ENCODE results near the gene SLC35G4.

DNA sequence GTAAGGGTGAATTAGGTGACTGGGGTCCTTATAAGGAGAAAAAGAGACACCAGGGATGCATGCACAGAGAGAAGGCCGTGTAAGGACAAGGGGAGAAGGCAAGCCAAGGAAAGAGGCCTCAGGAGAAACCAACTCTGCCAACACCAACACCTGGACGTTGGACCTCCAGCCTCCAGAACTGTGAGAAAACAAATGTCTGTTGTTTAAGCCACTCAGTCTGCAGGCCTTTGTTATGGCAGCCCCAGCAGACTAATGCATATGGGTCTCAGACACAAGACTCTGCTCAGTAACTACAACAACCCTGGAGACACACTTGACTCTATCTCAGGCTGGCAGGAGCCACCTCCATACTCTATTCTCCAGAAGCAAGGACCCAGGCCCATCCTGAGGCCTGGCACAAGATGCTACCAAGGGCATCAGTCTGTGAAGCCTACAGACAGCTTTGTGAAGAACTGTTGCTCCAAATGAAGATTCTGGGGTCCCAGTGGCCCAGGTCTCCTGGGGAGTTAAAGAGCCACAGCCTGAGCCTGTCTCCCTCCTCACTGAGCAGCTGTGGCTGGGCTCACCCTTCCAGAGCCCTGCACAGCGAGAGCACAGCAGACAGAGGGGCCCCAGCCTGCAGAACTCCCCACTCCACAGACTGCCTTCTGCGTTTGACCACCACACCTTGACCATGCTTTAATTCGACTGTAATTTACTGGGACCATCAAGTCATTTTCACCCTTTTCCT is 43.0 kb upstream of the SLC35G4 start:
- TF ChIP-seq, protein P1, sequence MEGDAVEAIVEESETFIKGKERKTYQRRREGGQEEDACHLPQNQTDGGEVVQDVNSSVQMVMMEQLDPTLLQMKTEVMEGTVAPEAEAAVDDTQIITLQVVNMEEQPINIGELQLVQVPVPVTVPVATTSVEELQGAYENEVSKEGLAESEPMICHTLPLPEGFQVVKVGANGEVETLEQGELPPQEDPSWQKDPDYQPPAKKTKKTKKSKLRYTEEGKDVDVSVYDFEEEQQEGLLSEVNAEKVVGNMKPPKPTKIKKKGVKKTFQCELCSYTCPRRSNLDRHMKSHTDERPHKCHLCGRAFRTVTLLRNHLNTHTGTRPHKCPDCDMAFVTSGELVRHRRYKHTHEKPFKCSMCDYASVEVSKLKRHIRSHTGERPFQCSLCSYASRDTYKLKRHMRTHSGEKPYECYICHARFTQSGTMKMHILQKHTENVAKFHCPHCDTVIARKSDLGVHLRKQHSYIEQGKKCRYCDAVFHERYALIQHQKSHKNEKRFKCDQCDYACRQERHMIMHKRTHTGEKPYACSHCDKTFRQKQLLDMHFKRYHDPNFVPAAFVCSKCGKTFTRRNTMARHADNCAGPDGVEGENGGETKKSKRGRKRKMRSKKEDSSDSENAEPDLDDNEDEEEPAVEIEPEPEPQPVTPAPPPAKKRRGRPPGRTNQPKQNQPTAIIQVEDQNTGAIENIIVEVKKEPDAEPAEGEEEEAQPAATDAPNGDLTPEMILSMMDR (IDR thresholded peaks at IDR 0.05; ENCODE audit: insufficient read depth, low read length), result no peak
- TF ChIP-seq GABPA (IDR thresholded peaks at IDR 0.05; ENCODE audit: low read depth) (no peak), POLR2AphosphoS5 (IDR thresholded peaks at IDR 0.05; ENCODE audit: low read depth) (no peak), SPI1 (IDR thresholded peaks at IDR 0.05; ENCODE audit: borderline replicate concordance, low read depth) (no peak)
- TF ChIP-seq, protein P2, sequence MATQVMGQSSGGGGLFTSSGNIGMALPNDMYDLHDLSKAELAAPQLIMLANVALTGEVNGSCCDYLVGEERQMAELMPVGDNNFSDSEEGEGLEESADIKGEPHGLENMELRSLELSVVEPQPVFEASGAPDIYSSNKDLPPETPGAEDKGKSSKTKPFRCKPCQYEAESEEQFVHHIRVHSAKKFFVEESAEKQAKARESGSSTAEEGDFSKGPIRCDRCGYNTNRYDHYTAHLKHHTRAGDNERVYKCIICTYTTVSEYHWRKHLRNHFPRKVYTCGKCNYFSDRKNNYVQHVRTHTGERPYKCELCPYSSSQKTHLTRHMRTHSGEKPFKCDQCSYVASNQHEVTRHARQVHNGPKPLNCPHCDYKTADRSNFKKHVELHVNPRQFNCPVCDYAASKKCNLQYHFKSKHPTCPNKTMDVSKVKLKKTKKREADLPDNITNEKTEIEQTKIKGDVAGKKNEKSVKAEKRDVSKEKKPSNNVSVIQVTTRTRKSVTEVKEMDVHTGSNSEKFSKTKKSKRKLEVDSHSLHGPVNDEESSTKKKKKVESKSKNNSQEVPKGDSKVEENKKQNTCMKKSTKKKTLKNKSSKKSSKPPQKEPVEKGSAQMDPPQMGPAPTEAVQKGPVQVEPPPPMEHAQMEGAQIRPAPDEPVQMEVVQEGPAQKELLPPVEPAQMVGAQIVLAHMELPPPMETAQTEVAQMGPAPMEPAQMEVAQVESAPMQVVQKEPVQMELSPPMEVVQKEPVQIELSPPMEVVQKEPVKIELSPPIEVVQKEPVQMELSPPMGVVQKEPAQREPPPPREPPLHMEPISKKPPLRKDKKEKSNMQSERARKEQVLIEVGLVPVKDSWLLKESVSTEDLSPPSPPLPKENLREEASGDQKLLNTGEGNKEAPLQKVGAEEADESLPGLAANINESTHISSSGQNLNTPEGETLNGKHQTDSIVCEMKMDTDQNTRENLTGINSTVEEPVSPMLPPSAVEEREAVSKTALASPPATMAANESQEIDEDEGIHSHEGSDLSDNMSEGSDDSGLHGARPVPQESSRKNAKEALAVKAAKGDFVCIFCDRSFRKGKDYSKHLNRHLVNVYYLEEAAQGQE (IDR thresholded peaks at IDR 0.05; ENCODE audit: insufficient replicate concordance, low read depth), result no peak

Measured in HL-60 (cell line).